Stimulated activated CD8-positive, alpha-beta memory T cell treated with anti-CD3 and anti-CD28 coated beads, Interleukin-15, amount 100 ng/mL, for 24 hours (primary cell): Measurements from ENCODE around the gene SLC25A4.
"Not testable (repeated sequence)": the region's sequence is repeated elsewhere in the genome, so short reads cannot be mapped to it uniquely, and the experiment has no call there.

Source experiments
- DNase-seq: peaks from one replicate; pipeline ENCODE4 v3.0.0-alpha.2; 2020; ENCODE audit warnings: low read depth

SLC25A4 gene

DNA sequence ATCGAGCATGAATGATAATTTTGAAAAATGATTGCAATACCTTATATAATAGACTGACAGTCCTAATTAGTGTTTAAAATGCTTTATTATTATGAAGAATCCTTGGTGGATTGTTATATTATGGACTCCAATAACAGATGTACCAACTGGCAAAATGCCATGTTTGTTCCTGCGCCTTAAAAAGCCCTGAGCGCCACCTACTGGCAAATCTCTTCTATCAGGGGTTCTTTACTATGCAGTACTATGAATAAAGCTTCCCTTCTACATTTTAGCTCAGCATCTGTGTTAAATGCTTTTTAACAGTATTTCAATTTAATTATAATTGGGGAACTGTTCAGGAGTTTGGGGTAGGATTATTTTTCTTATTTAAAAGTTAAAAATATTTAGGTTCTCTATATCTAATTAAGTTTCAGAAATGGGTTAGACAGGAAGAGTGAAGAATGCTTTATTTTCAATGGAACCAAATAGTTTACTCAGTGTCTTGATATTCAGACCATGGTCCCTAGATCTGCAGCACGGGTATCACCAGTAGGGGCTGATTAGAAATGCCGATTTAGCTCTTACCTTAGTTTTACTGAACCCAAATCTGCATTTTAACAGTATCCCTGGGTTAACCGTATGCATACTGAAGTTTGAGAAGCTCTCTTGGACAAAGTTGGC is 40.7 kb downstream of the SLC25A4 start:
- no peak for DNase-seq

DNA sequence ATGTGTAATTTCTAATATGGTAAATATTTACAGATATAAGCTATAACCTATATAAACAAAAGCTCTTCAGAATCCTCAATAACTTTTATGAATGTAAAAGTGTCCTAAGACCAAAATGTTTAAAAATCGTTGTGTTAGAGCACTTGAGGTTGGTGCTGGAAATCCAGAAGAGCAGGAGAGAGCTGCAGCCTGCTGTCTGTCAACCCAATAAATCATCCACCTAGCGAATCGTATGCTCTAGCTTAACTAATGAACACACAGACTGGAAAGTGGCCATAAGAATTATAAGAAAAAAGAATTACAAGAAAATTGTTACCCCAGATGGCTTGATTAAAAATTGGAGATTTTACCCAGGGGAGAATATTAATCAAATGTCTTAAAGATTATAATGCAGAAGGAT is 43.7 kb downstream of the SLC25A4 start:
- no peak for DNase-seq

DNA sequence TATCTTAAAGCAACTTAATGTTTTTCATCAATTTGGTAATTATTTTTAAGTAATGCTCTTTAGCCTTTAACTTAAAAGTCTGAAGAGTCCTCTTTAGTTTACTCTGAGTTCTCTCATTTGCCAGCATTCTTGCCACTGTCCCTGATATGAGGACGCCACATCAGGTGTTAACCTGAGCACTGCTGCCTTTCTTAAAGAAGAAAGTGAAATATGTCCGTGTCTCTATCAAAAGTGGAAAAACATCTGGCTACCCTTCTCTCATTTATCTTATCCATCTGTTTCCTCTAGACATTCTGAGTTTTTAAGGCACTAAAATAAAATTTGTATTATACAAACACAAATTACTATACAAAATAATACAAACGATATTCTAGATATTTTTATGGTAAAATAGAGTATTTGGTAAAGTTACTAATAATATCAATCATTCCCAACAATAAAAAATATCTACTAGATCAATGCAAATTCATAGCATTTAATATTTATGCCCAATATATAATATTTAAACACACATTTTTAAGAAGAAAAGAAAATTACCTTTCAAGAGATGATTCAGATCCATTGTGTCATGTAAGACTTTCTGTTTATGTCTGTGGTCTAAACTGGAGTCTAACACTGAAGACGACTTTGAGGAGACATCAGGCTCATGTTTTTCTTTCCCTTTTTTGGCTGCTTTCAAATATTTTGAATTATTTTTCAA is 46.7 kb downstream of the SLC25A4 start:
- DNase-seq: no peak

DNA sequence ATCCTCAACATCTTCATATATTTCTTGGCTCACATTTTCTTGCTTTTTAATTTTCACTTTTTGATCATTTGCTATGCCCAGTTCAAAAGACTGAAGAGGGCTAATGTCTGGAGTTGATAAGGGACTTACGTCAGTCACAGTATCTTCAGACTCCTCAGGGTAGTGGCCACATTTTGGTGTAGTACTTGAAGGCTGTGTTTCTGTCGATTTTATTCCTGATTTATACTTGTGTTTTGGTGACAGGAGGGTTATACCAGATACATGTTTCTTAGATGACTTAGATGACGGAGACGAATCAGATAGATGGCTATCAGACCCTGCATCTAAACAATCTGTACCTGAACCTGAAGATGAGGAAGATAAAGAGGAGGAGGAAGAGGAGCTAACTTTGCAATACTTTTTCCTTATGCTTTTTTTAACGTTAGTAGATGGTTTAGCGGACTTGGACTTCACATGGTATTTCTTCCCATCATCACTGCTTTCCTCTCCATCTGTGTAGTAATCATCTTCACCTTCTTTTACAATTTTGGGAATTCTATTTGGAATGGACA is 47.3 kb downstream of the SLC25A4 start:
- DNase-seq: no peak

DNA sequence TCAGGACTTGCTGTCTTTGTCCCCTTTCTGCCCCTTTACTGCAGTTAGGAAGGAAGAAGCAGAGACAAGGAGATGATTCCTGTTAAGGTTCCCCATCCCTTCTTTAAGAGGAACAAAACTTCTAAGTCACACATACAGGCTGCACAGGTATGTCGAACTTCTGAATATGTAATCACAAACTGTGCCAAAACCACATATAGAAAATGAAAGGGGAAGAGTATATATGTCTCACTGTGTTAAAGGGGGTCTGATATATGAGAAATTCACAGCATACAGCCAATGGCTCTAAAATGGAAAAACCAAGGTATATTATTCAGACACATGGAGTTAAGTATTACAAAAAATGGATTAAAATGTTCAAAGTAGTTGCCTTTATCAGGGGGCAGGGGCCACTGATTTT is 49.0 kb downstream of the SLC25A4 start:
- DNase-seq: no peak

DNA sequence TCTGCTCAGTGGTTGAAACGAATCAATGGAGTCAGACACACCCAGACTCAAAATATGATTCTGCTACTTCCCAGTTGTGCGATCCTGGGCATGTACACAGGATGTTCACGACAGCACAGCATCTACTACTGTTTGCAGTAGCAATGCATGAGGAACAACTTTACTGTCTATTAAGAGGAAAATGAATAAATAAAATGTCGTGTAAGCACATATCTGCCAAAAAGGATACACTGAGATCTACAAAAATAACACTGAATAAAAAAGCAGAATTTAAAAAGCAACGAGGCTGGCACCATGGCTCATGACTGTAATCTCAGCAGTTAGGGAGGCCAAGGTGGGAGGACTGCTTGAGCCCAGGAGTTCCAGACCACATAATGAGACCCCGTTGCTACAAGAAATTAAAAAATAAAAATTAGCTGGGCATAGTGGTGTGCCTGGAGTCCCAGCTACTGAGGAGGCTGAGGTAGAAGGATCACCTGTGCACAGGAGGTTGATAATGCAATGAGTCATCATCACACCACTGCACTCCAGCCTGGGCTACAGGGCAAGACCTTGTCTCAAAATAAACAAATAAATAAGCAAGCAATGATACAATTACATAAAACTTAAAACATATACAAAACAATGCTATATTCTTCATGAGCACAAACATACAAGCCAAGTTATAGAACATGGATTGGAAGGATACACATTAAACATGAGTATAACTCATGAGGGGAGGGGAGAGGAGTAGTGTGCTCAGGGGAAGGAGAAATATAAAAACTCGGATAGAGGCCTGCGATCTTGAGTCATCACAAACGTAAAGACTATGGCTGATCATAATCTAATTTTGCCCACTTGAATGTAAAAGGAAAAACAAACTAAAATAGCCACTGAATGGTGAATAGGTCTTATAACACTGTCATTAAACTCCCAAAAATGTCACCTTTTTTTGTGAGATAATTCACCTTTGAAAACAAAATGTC is 52.1 kb downstream of the SLC25A4 start:
- no peak for DNase-seq

DNA sequence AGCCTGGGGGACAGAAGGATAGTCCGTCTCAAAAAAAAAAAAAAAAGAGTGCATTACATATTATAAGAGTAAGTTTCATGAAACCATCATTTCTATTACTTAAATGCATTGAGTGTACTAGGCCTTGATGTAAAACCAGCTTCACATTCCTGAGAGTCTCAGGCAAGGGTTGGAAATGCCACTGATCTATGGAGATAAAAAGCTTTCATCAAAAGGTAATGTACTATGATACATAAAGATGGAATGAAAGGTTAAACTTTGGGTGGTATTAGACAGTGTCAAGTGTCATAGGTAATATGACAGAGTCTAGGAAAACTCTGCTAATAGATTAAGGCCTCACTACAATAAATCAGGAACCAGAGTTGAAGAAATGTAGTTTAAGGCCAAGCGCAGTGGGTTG is 53.4 kb downstream of the SLC25A4 start:
- no peak for DNase-seq

DNA sequence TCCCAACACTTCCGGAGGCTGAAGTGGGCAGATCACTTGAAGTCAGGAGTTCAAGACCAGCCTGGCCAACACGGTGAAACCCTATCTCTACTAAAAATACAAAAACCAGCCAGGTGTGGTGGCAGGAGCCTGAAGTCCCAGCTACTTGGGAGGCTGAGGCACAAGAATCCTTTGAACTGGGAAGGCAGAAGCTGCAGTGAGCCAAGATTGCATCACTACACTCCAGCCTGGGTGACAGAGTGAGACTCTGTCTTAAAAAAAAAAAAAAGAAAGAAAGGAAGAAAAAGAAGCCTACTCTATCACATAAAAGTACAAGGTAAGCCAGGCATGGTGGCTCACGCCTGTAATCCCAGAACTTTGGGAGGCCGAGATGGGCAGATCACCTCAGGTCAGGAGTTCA is 55.1 kb downstream of the SLC25A4 start:
- DNase-seq: not testable (repeated sequence)
